ENCODE measurements around the gene SLAMF6. TPM values are rescaled to one million over a fixed set of nuclear protein-coding genes. Genes with fewer than 3 reads are reported as not detected.
"Not testable (repeated sequence)": the region's sequence is repeated elsewhere in the genome, so short reads cannot be mapped to it uniquely, and the experiment has no call there.

SLAMF6 gene
- polyA plus RNA-seq, 4 donors, result 0.06 to 0.37 (median 0.15) TPM

- DNase-seq (ENCODE audit: low read depth in 4 of 4, low spot score in 3 of 4), result not testable (repeated sequence)
These were observed 5.5 kb downstream of the SLAMF6 start for GRCh38 chr1:160517519-160517918.

- DNase-seq (ENCODE audit: low read depth in 4 of 4, low spot score in 3 of 4), result not testable (repeated sequence)
These were observed 7.1 kb downstream of the SLAMF6 start for GRCh38 chr1:160515908-160516307.

- DNase-seq (ENCODE audit: low read depth in 4 of 4, low spot score in 3 of 4), result no peak
These were observed 18.4 kb downstream of the SLAMF6 start for GRCh38 chr1:160504651-160505050.

DNA sequence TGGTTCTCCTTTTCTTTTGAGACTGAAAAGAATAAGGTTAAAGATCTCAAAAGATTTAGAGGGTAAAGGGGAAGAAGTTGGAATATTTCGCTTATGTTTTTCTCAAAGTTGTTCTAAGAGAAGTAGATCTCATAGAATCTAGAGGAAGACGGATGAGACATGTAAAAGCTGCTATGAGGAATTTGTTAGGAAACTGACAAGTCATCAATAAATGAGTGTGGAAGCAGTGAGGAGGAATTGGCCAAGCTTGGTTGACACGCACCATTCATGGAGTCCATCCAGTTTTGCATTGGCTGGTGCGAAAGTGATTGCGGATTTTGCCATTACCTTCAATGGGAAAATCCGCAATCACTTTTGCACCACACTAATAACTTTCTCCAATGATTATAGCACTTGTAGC is 20.0 kb downstream of the SLAMF6 start:
- DNase-seq (ENCODE audit: low read depth in 4 of 4, low spot score in 3 of 4), result no peak

- no peak for DNase-seq (ENCODE audit: low read depth in 4 of 4, low spot score in 3 of 4)
These were observed 22.6 kb downstream of the SLAMF6 start for GRCh38 chr1:160500321-160500990.

DNA sequence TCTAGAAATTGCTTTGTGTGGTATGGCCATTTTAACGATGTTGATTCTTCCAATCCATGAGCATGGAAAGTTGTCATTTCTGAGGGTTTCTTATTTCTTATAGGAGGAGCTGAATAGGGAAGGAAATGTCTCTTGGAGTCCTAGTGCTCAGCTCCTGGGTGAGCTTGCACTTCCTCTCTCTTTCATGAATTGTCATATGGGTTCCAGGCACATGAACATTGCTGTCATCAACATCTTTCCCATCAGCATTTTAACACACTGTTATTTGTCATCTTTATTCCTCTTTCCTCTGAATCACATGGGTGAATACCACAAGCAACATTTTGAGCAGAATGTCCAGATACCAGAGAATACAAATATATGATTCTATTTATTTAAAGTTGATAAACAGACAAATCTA is 23.4 kb downstream of the SLAMF6 start:
- no peak for DNase-seq (ENCODE audit: low read depth in 4 of 4, low spot score in 3 of 4)

DNA sequence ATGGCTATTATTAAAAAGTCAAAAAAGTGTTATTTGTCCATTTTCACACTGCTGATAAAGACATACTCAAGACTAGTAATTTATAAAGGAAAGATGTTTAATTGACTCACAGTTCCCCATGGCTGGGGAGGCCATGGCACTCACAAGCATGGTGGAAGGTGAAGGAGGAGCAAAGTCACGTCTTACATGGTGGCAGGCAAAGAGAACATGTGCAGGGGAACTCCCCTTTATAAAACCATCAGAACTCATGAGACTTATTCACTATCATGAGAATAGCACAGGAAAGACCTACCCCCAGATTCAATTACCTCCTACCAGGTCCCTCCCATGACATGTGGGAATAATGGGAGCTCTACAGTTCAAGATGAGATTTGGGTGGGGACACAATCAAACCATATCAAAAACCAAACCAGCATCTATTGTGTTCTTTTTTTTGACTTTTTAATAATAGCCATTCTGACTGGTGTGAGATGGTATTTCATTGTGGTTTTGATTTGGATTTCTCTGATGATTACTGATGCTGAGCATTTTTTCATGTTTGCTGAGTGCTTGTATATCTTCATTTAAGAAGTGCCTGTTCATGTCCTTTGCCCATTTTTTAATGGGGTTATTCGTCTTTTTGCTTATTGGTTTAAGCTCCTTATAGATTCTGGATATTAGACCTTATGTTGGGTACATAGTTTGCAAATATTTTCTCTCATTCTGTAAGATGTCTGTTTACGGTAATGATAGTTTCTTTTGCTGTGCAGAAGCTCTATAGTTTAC is 24.6 kb downstream of the SLAMF6 start:
- not testable (repeated sequence) for DNase-seq (ENCODE audit: low read depth in 4 of 4, low spot score in 3 of 4)

DNA sequence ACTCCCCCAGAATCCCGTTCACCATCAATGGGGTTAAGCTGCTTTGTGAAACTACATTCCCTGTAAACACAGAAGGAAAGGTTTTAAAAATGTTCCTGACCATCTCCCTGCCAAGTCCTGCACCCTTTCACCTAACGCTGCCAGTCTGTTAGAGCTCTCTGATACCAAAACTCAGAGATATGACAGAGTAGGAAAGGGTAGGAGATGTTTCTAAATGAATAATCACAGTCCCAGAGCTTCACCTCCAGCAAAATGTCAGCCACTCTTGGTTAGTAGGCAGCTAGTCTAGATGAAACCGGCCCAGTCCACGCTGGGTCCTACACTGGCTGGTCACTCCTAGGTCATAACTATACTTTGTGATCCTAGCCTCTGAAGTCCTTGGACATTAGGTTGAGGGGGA is 26.7 kb downstream of the SLAMF6 start:
- no peak for DNase-seq (ENCODE audit: low read depth in 4 of 4, low spot score in 3 of 4)

DNA sequence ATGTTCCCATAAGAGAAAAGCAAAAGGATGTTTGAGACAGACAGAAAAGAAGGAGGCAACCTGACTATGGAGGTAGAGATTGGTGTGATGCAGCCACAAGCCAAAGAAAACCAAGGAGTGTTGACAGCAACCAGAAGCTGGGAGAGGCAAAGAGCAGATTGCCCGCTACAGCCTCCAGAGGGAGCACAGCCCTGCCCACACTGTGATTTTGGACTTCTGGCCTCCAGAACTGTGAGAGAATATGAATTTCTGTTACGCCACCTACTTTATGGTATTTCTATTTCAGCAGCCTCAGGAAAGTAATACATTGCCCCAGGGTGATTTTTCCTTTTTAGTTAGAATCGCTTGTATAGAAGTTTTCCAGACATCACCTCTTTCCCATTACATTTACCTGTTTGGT is 28.4 kb downstream of the SLAMF6 start:
- DNase-seq (ENCODE audit: low read depth in 4 of 4, low spot score in 3 of 4), result no peak

DNA sequence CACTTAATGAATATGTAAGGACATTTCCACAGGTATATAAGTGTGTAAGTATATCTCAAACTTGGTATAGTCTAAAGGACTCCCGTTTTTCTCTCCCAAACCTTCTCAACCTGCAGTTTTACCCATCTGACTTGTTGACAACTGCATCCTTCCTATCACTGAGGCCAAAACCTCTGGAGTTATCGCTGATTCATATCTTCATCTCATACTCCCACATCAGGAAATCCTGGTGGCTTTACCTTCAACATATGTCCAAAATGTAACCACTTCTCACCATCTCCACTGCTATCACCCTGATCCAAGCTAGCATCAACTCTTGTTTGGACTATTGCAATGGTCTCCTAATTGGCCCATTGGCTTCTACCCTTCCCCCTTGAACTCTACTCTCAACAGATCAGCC is 30.4 kb downstream of the SLAMF6 start:
- no peak for DNase-seq (ENCODE audit: low read depth in 4 of 4, low spot score in 3 of 4)

DNA sequence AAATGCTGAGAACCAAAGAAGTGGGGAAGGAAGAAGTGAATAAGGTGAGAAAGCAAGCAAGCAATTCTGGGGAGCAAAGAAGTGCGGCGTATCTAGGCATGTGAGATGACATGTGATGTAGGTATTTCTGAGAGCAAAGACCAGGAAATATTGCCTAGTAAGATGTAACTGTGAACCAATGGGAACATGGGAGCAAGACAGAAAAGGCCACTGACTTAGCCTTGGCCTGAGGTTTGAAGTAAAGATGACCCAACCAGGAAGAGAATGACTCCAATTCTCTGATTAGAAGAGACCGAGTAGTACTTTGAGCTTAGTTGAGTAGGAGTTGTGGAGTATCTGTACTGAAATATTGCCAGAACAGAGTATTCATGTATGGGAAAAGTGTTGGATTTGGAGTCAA is 31.1 kb downstream of the SLAMF6 start:
- DNase-seq (ENCODE audit: low read depth in 4 of 4, low spot score in 3 of 4), result no peak

DNA sequence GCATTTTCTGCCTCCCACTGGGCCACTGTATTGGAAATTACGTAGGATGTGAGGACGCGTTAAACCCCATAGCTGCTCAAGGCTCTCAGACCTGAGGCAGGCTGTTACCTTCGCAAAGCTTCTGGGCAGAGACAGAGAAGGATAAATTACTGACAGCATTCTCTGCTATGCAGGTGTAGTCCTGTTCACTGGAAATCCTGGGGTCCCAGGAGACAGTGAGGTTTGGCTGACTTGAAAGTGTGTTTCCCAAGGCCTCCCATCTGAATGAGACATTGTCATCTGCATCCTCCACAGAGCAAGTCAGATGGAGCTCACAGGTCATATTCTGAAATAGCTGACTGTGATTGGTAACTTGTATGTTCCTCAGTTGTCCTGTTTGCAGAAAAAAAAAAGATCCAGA is 32.0 kb downstream of the SLAMF6 start:
- no peak for DNase-seq (ENCODE audit: low read depth in 4 of 4, low spot score in 3 of 4)

- DNase-seq (ENCODE audit: low read depth in 4 of 4, low spot score in 3 of 4), result no peak
These were observed 33.4 kb downstream of the SLAMF6 start for GRCh38 chr1:160489513-160490261.

DNA sequence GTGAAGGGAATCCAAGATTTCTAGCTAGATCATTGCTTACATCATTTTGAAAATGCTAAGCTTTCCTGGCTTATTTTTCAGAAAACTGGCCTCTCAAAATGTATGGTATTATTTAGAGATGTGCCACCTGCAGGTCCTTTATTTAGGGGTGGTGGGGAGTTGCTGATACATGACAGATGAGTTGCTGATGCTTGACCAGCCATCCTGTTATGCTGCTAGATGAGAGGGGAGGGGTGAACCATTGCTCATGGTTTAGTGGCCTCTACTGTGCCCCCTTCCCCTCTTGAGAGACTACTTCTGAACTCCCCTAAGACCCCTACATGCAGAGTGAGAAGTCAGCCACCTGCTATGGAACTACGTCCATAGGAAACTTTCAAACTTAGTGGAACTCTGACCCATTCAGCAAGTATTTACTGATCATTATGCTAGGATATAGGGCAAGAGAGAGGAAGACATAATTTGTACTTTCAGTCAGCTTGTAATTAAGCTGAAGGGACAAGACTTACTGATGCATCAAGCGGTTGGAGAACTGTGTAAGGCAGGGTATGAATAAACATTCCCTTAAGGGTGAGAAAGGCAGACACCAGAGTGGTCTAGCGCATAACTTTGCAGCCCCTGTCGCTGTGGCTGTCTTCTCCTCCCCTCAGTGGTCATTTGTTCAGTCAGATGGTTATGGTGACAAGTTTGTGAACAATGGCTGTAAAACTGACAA is 34.6 kb downstream of the SLAMF6 start:
- no peak for DNase-seq (ENCODE audit: low read depth in 4 of 4, low spot score in 3 of 4)

- no peak for DNase-seq (ENCODE audit: low read depth in 4 of 4, low spot score in 3 of 4)
These were observed 36.6 kb downstream of the SLAMF6 start for GRCh38 chr1:160486453-160486852.

GRCh38 chr1:160483505-160484185 is 39.4 kb downstream of the SLAMF6 start:
- no peak for DNase-seq (ENCODE audit: low read depth in 4 of 4, low spot score in 3 of 4)

DNA sequence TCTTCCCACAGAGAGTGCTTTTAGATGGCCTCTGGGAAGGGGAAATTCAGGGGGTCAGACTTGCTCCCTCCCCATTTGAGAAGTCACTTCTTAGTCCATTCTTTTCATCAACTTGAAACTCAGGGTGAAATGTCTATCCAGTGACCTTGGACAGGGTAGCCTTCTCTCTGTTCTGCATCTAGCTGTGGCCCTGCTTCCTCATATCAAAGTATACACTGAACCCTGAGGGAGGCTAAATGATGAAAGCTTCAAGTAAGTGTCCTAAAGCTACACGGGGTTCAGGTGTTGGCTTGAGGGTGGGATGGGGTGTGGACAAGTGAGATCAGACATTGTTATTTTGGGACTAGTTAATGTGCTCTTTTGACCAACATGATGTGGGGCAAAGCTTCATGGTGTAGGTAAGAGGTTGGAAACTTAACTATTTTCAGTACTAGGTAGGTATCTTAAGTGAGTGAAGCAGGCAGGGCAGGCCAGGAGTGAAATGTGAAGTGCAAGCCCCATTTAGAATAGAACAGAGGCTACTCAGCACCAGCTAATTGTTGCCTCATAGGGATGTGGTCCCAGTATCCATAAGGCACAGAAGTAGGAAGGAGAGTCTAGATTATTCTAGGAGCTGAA is 41.0 kb downstream of the SLAMF6 start:
- no peak for DNase-seq (ENCODE audit: low read depth in 4 of 4, low spot score in 3 of 4)

DNA sequence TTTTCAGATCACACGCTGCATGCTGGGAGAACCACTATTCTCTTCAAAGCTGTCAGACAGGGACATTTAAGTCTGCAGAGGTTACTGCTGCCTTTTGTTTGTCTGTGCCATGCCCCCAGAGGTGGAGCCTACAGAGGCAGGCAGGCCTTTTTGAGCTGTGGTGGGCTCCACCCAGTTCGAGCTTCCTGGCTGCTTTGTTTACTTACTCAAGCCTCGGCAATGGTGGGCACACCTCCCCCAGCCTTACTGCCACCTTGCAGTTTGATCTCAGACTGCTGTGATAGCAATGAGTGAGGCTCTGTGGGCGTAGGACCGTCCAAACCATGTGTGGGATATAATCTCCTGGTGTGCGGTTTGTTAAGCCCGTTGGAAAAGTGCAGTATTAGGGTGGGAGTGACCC is 42.3 kb downstream of the SLAMF6 start:
- not testable (repeated sequence) for DNase-seq (ENCODE audit: low read depth in 4 of 4, low spot score in 3 of 4)

DNA sequence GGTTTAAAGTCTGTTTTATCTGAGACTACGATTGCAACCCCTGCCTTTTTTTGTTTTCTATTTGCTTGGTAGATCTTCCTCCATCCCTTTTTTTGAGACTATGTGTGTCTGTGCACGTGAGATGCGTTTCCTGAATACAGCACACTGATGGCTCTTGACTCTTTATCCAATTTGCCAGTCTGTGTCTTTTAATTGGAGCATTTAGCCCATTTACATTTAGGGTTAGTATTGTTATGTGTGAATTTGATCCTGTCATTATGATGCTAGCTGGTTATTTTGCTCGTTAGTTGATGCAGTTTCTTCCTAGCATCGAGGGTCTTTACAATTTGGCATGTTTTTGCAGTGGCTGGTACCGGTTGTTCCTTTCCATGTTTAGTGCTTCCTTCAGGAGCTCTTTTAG is 44.0 kb downstream of the SLAMF6 start:
- not testable (repeated sequence) for DNase-seq (ENCODE audit: low read depth in 4 of 4, low spot score in 3 of 4)

All from left renal pelvis (tissue), 4 donors.